HuH-7 (cell line): ENCODE data around the gene PPP1R1B.
"Not testable (repeated sequence)": the region's sequence is repeated elsewhere in the genome, so short reads cannot be mapped to it uniquely, and the experiment has no call there.

ENCODE experiments used
- DNase-seq: peaks from one replicate; pipeline ENCODE4 v3.0.0; 2011; ENCODE audit warnings: low spot score

Gene PPP1R1B

GRCh38 chr17:39626171-39627046 lies at the start of gene PPP1R1B:
TSS of gene PPP1R1B (plus strand) at chr17:39626952. CDS start at chr17:39627393, 441 bp downstream.
- DNase-seq = no peak

GRCh38 chr17:39578272-39578671 lies 48.5 kb upstream of the PPP1R1B start:
- no peak for DNase-seq

GRCh38 chr17:39579318-39580081 lies 47.3 kb upstream of the PPP1R1B start:
- no peak for DNase-seq

GRCh38 chr17:39580082-39580468 lies 46.7 kb upstream of the PPP1R1B start:
- DNase-seq = no peak

- DNase-seq = no peak
These were observed 45.5 kb upstream of the PPP1R1B start for GRCh38 chr17:39581071-39581758.

GRCh38 chr17:39581759-39582085 lies 45.0 kb upstream of the PPP1R1B start:
- no peak for DNase-seq

- DNase-seq = no peak
These were observed 44.1 kb upstream of the PPP1R1B start for GRCh38 chr17:39582658-39583057.

- not testable (repeated sequence) for DNase-seq
These were observed 36.6 kb upstream of the PPP1R1B start for GRCh38 chr17:39590180-39590579.

- peak; percentile 79 for DNase-seq
These were observed 34.5 kb upstream of the PPP1R1B start for GRCh38 chr17:39591958-39592954.

- no peak for DNase-seq
These were observed 33.4 kb upstream of the PPP1R1B start for GRCh38 chr17:39593371-39593770.

GRCh38 chr17:39595294-39595693 lies 31.5 kb upstream of the PPP1R1B start:
- no peak for DNase-seq

GRCh38 chr17:39595928-39596510 lies 30.7 kb upstream of the PPP1R1B start:
- no peak for DNase-seq

GRCh38 chr17:39596543-39597267 lies 30.0 kb upstream of the PPP1R1B start:
- DNase-seq = no peak

- no peak for DNase-seq
These were observed 29.2 kb upstream of the PPP1R1B start for GRCh38 chr17:39597372-39598046.

GRCh38 chr17:39598047-39598481 lies 28.7 kb upstream of the PPP1R1B start:
- DNase-seq = no peak

GRCh38 chr17:39598630-39599003 lies 28.1 kb upstream of the PPP1R1B start:
- no peak for DNase-seq

GRCh38 chr17:39599004-39599664 lies 27.6 kb upstream of the PPP1R1B start:
- DNase-seq = no peak

- no peak for DNase-seq
These were observed 27.0 kb upstream of the PPP1R1B start for GRCh38 chr17:39599665-39600231.
